Activated CD8-positive, alpha-beta memory T cell treated with anti-CD3 and anti-CD28 coated beads, Interleukin-2, amount 50 U/mL, for 48 hours (primary cell): ENCODE results near the gene FLII.
"Not testable (repeated sequence)": the region's sequence is repeated elsewhere in the genome, so short reads cannot be mapped to it uniquely, and the experiment has no call there.

Experiments used
- DNase-seq: peaks from one replicate; pipeline ENCODE4 v3.0.0-alpha.2; 2020

The FLII gene

GRCh38 chr17:18258356-18259038 is at the start of gene FLII:
FLII (minus strand) TSS chr17:18258738; CDS start chr17:18258690, 48 bp downstream.
- peak; percentile 81 for DNase-seq

- not testable (repeated sequence) for DNase-seq
These were observed 44.7 kb upstream of the FLII start for GRCh38 chr17:18303206-18303605.

- no peak for DNase-seq
These were observed 42.4 kb upstream of the FLII start for GRCh38 chr17:18300725-18301480.

GRCh38 chr17:18298061-18298460 is 39.5 kb upstream of the FLII start:
- DNase-seq: not testable (repeated sequence)

- DNase-seq: no peak
These were observed 33.4 kb upstream of the FLII start for GRCh38 chr17:18291718-18292540.

- DNase-seq: no peak
These were observed 26.8 kb upstream of the FLII start for GRCh38 chr17:18285296-18285695.

- DNase-seq: no peak
These were observed 23.2 kb upstream of the FLII start for GRCh38 chr17:18281788-18282187.

GRCh38 chr17:18280766-18281371 is 22.3 kb upstream of the FLII start:
- DNase-seq: no peak

- no peak for DNase-seq
These were observed 21.7 kb upstream of the FLII start for GRCh38 chr17:18280249-18280648.

- DNase-seq: no peak
These were observed 20.3 kb upstream of the FLII start for GRCh38 chr17:18278867-18279266.

- no peak for DNase-seq
These were observed 18.5 kb upstream of the FLII start for GRCh38 chr17:18277076-18277475.

GRCh38 chr17:18270046-18270931 is 11.8 kb upstream of the FLII start:
- DNase-seq: no peak

- DNase-seq: no peak
These were observed 9.6 kb upstream of the FLII start for GRCh38 chr17:18267927-18268711.

- no peak for DNase-seq
These were observed 8.8 kb upstream of the FLII start for GRCh38 chr17:18267366-18267765.

- DNase-seq: no peak
These were observed 5.5 kb upstream of the FLII start for GRCh38 chr17:18263885-18264682.

GRCh38 chr17:18262641-18263040 is 4.1 kb upstream of the FLII start:
- no peak for DNase-seq

- no peak for DNase-seq
These were observed 3.6 kb upstream of the FLII start for GRCh38 chr17:18262111-18262510.

GRCh38 chr17:18261659-18262058 is 3.1 kb upstream of the FLII start:
- no peak for DNase-seq

- peak; percentile 79 for DNase-seq
These were observed 2.6 kb upstream of the FLII start for GRCh38 chr17:18261146-18261515.
